Measurements from ENCODE around the gene LY9. TPM values are rescaled to one million over a fixed set of nuclear protein-coding genes. Genes with fewer than 3 reads are reported as not detected.

Gene LY9
- total RNA-seq, 4 donors from 2014 or later: 0.26 to 3.2 (median 0.60) TPM

- no peaks in the 10 kb centered on the region for H3K27me3 ChIP-seq
- H3K9me3 ChIP-seq: no peaks in the 10 kb centered on the region
- no peak overlapping the region for H3K4me3 ChIP-seq
- H3K27ac ChIP-seq: no peak overlapping the region
- intact Hi-C loops (cut with DNase I): no loop called here
- H3K4me1 ChIP-seq: no peaks in the 10 kb centered on the region
- DNase-seq: no peak
- no peaks in the 10 kb centered on the region for H3K36me3 ChIP-seq
- WGBS, 2 donors: 47 to 55% methylated on average over 5 to 8 of the region's 9 CpGs
- TF ChIP-seq POLR2A (IDR thresholded peaks at IDR 0.05) (no peak), CTCF (IDR thresholded peaks at IDR 0.05) (no peak)
Observed at GRCh38 chr1:160818207-160818937, 22.4 kb downstream of the LY9 start.

GRCh38 chr1:160819186-160819585, 23.2 kb downstream of the LY9 start:
- TF ChIP-seq CTCF (IDR thresholded peaks at IDR 0.05) (no peak), POLR2A (IDR thresholded peaks at IDR 0.05) (no peak)
- intact Hi-C loops (cut with DNase I): no loop called here
- DNase-seq: no peak
- H3K4me1 ChIP-seq: no peaks in the 10 kb centered on the region
- 50 to 100% methylated on average over 1 to 2 of the region's 3 CpGs for WGBS, 2 donors
- no peak overlapping the region for H3K27ac ChIP-seq
- H3K4me3 ChIP-seq: no peak overlapping the region
- H3K9me3 ChIP-seq: no peaks in the 10 kb centered on the region
- no peaks in the 10 kb centered on the region for H3K36me3 ChIP-seq
- no peaks in the 10 kb centered on the region for H3K27me3 ChIP-seq

GRCh38 chr1:160821627-160822026, 25.7 kb downstream of the LY9 start:
- H3K36me3 ChIP-seq: no peaks in the 10 kb centered on the region
- WGBS, 2 donors: 72 to 80% methylated on average over 8 of the region's 8 CpGs
- H3K27ac ChIP-seq: no peak overlapping the region
- H3K9me3 ChIP-seq: no peaks in the 10 kb centered on the region
- H3K4me3 ChIP-seq: no peak overlapping the region
- intact Hi-C loops (cut with DNase I): no loop called here
- DNase-seq: no peak
- H3K4me1 ChIP-seq: no peaks in the 10 kb centered on the region
- no peaks in the 10 kb centered on the region for H3K27me3 ChIP-seq
- no peak for TF ChIP-seq POLR2A (IDR thresholded peaks at IDR 0.05)
- TF ChIP-seq CTCF (IDR thresholded peaks at IDR 0.05): no peak

GRCh38 chr1:160823296-160823695, 27.3 kb downstream of the LY9 start:
- DNase-seq: no peak
- Histone ChIP-seq H3K4me3 (no peak overlapping the region), H3K27ac (no peak overlapping the region), H3K4me1 (no peaks in the 10 kb centered on the region), H3K36me3 (no peaks in the 10 kb centered on the region), H3K27me3 (no peaks in the 10 kb centered on the region), H3K9me3 (no peaks in the 10 kb centered on the region)
- 83% methylated on average over 3 of the region's 3 CpGs for WGBS, 2 donors
- intact Hi-C loops (cut with DNase I): no loop called here
- TF ChIP-seq CTCF (IDR thresholded peaks at IDR 0.05) (no peak), POLR2A (IDR thresholded peaks at IDR 0.05) (no peak)

GRCh38 chr1:160826546-160826945, 30.6 kb downstream of the LY9 start:
- Histone ChIP-seq H3K27ac (no peak overlapping the region), H3K4me1 (no peaks in the 10 kb centered on the region), H3K27me3 (no peaks in the 10 kb centered on the region), H3K4me3 (no peak overlapping the region), H3K9me3 (no peaks in the 10 kb centered on the region), H3K36me3 (no peaks in the 10 kb centered on the region)
- TF ChIP-seq POLR2A (IDR thresholded peaks at IDR 0.05) (no peak), CTCF (IDR thresholded peaks at IDR 0.05) (no peak)
- no peak for DNase-seq
- intact Hi-C loops (cut with DNase I): no loop called here
- 88 to 100% methylated on average over 1 of the region's 1 CpG for WGBS, 2 donors
